GM13977 (cell line): ENCODE measurements around the gene CAMTA1.

ENCODE experiments used
- DNase-seq: peaks from one replicate; pipeline ENCODE4 v3.0.0; 2012; ENCODE audit warnings: low spot score
- CTCF ChIP-seq: IDR thresholded peaks from 2 replicates; pipeline ENCODE4 v1.5.1; 2012; ENCODE audit warnings: mild to moderate bottlenecking, control low read depth; ENCODE audit not compliant: insufficient read depth; ENCODE audit errors: extremely low read depth, missing control alignments
- in situ Hi-C: fragments of 300-500 bp; cut with MboI; formaldehyde crosslinking; loops from one replicate; pipeline ENCODE4 v1.12.0; 2022; ENCODE audit warnings: low sequenced_read_pairs, low pct_unique_long_range_greater_than_20kb, mixed read lengths, inconsistent platforms; ENCODE audit not compliant: unreplicated experiment

Gene CAMTA1

GRCh38 chr1:7430691-7431090 is 645.4 kb downstream of the CAMTA1 start:
- TF ChIP-seq CTCF: no peak
- in situ Hi-C loops: no loop called here
- no peak for DNase-seq

GRCh38 chr1:7432102-7432899 is 647.0 kb downstream of the CAMTA1 start:
- no peak for TF ChIP-seq CTCF
- in situ Hi-C loops: no loop called here

GRCh38 chr1:7432900-7433380 is 647.7 kb downstream of the CAMTA1 start:
- in situ Hi-C loops: no loop called here
- TF ChIP-seq CTCF: no peak
- DNase-seq: no peak

More at GRCh38 chr1:7432102-7432899, 647.0 kb downstream of the CAMTA1 start:
- no peak for DNase-seq

GRCh38 chr1:7434566-7434965 is 649.3 kb downstream of the CAMTA1 start:
- TF ChIP-seq CTCF: no peak
- DNase-seq: no peak
- in situ Hi-C loops: no loop called here

- DNase-seq: no peak
- no peak for TF ChIP-seq CTCF
- in situ Hi-C loops: no loop called here
These were observed 650.2 kb downstream of the CAMTA1 start for GRCh38 chr1:7435276-7436055.

GRCh38 chr1:7436056-7437005 is 651.1 kb downstream of the CAMTA1 start:
- DNase-seq: no peak
- no peak for TF ChIP-seq CTCF
- in situ Hi-C loops: no loop called here
